ENCODE results near the gene ACOX3.

ACOX3 gene

DNA sequence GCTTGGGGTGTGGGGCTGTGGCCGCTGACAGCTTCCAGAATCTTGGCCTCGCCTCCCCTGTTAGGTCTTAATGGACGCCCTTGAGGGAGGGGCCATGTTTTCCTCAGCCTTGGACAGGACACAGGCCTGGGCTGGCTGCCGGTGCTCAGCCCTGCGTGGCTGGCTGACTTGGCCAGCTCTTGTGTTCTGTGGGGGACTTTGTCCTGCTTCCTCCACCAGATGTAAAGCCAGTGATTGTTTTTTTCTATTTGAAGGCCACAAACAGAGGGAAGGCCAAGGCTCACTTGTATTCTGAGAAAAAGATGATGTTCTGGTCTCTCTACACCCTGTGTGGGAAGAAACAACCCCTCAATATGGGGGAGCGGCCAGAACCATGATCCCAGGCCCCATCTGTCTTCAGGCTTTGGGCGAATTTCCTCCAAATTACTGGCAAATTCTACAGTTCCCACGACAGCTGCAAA is 99.7 kb downstream of the ACOX3 start:
- no peak for DNase-seq (ENCODE audit: low read depth, low spot score)

GRCh38 chr4:8338351-8338961 is 102.1 kb downstream of the ACOX3 start:
- DNase-seq (ENCODE audit: low read depth, low spot score), result no peak

DNA sequence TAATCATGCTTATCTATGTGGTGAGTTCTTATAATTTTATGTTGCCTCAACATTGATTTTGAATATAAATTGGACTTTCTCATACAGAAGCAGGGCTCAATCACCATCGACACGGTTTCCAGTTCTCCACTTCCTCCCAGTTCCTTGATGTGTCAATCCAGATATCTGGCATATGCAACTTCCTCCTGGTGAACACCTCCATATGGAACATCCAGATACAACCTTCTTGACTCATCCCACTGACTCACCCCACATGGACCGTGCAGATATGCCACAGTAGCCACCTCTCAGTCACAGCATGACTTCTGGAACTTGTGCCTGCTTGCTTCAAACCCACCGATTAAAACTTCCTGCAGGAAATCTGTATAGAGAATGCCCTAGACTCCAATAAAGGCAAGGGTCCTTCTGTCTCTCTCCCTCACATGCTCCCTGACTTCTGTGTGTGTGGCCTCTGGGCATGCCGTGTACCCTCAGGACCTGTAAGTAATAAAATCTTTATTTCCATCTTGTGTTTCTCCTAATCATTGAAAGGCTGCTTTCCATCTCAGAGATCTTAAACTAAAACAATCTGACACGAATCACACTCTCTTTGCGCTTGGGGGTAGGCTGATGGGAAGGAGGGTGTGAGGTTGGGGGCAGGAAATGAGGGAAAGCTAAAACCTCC is 104.0 kb downstream of the ACOX3 start:
- DNase-seq (ENCODE audit: low read depth, low spot score), result no peak

DNA sequence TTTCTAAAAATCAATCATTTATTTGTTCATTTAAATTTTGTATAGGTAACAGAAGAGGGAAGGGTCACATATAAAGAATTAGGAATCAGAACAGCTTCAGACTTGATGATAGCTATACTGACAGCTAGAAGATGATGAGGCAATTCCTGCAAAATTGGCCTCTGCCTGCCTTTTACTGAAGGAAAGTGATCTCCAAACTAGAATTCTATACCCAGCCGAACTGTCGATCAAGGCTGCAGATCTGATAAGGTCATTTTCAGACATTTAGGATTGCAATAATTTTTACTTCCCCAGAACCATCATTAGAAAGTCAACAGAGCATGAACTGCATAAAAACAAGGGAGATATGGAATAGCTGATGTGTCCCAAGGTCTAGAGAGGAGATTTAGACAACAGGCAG is 104.7 kb downstream of the ACOX3 start:
- DNase-seq (ENCODE audit: low read depth, low spot score), result no peak

DNA sequence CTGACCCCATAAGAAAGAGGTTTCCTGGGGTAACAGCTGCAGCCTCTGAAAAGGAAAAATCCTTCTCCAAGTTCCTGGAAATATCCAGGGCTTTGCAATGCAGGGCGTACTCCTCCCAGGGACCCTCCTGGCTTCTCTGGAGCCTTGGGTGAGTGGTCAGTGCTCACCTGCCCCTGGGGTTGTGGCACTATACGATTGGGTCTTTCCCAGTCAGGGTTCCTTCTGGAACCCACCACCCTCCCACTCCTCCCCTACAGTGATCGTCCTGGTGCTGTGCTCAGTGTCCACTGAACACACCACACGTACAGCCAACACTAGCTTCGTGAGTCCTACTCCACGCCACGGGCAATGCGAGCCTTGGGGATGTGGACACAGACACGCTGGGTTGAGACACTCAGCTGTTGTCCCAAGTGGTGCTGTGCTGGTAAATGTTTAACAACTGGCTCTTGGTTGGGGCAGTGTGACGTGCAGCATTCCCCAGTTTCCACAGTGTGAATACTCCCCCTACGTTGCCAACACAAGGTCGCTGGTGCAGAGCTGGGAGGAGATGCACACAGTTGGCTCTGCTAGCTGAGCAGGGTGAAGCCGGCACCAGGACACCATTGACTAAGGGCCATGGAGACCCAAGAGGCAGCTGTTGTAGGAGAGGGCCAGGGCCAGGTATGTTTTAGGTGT is 105.6 kb downstream of the ACOX3 start:
- no peak for DNase-seq (ENCODE audit: low read depth, low spot score)

GRCh38 chr4:8333726-8334460 is 106.6 kb downstream of the ACOX3 start:
- no peak for DNase-seq (ENCODE audit: low read depth, low spot score)

DNA sequence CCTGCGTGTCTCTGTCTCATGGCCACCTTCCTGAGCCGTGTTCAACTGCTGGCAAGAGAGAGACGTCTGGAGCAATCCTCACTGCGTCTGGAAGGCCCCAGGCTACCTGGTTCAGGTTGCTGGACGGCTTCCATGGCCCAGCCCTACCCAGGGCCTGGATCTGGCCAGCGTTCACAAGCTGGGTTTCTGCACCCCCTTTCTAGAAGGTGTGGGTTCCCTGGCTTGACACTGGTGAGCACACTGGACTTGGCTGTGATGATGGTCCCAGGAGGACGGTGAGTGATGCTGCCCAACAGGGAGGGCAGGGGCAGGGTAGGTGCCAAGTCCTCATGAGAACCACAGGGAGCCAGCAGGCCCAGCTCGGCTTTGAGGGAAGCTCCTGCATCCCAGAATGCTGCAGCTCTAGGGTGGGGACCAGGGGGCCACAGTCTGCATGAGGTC is 107.6 kb downstream of the ACOX3 start:
- no peak for DNase-seq (ENCODE audit: low read depth, low spot score)

DNA sequence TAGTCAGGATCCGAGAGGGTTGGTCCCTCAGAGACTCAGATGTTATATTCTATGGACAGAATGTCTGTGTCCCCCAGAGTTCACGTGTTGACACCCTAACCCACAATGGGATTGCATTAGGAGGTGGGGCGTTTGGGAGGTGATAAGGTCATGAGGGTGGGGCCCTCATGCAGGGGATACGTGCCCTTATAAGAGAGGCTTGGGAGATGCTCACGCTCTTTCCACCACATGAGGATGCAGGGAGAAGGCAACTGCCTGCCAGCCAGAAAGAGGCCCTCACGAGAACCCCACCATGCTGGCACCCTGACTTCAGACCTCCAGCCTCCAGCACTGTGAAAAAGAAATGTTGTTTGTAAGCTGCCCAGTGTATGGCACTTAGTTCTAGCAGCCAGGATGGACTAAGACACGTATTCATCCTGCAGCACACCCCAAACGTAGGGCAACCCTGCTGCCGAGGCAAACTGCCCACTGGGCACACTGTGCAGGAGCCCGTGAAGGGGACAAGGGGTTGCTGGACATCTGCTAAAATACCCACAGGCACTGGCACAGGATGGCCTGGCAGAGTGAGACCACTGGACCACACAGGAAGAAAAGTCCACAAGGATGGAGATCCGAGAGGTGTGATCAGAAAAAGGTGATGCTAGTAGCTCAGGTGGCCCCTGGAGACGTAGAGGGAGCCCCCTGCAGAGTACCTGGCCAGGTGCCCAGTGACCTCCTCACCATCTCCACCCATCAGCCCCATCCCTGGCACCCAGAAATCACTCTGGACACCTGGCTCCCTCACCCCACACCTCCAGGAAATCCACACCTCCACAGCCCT is 108.3 kb downstream of the ACOX3 start:
- DNase-seq (ENCODE audit: low read depth, low spot score), result no peak

- no peak for DNase-seq (ENCODE audit: low read depth, low spot score)
Measured at GRCh38 chr4:8331575-8331955, 109.0 kb downstream of the ACOX3 start.

DNA sequence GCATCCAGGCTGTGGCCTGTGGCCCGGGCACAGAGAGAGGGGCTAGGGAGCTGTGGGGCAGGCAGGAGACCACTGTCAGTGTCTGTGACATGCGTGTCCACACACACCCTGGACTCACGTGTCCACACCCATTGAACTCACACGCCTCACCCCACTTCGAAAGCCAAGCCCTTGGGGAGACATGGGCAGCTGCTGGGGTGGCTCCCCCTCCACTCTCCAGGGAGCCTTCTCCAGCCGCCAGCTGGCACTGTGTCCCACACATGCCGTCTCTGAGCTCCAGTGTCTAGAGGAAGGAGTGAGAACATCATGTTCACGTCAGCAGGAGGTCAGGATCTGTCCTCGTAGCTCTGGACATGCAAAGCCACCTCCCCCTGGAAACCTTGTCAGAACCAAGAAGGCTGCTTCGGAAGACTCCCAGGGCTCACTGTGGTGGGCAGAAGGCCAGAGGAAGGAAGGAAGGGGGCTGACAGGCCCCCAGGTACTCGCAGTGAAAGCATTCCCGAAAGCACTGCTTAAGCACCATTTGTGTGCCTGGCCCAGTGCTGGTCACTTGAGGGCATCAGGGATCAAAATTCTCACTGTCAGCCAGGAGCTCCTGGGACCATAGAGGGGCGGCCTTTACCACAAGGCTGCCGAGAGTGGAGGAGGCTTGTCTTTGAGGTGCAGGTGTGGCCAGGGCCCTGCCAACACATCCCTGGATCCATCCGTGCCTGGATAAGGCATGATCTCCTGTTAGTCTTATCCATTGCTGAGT is 109.5 kb downstream of the ACOX3 start:
- DNase-seq (ENCODE audit: low read depth, low spot score), result no peak

DNA sequence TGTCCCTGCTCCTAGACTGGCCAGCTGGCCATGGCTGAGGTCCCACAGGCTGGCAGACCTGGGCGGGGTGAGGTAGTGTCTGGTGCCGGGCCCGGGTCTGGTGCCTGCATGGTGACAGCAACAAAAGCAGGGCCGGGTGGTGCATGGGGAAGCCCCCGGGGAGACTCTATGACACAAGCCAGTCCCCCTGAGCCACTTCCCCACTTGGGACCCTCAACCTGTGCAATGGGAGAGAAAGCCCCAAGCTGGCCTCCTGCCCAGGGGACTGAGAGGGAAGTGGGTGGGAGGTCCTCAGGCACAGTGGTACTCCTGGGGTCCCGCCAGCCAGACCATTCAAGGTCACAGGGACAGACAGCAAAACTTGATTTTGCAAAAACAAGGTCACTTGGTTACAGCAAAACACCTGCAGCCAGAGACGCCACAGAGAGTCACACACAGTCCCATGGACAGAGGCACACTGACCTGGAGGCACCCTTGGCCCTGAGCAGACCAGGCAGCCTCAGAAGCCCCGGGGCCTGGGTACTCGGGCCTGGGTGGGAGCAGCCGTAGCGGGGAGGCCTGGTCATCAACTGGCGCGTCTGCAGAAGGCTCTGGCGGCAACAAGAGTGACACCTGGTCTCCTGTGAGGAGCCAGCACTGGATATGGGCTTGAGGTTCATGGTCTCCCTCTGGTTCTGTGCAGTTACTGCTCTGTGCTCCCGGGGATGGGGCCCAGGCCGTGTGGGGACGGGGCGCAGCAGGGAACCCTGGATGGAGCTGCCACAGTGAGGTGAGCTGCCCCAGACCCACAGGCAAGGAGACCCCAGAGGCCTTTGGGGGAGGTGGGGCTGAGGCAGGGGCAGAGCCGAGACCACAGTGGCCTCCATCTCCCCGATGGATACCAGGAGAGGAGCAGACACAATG is 110.4 kb downstream of the ACOX3 start:
- no peak for DNase-seq (ENCODE audit: low read depth, low spot score)

DNA sequence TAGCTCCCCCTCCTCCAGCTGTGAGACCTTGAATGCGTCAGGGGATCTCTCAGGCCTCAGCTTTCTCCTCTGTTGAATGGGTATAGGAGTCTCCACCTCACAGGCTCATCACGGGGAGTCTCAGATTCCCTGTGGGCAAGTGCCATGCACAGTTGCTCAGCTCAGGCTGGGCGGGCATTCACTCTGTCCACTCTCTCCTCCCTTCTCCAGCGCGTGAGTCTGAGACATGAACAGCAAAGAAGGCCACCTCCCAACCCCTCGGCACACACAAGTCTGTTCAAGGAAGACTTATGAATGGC is 111.0 kb downstream of the ACOX3 start:
- no peak for DNase-seq (ENCODE audit: low read depth, low spot score)

DNA sequence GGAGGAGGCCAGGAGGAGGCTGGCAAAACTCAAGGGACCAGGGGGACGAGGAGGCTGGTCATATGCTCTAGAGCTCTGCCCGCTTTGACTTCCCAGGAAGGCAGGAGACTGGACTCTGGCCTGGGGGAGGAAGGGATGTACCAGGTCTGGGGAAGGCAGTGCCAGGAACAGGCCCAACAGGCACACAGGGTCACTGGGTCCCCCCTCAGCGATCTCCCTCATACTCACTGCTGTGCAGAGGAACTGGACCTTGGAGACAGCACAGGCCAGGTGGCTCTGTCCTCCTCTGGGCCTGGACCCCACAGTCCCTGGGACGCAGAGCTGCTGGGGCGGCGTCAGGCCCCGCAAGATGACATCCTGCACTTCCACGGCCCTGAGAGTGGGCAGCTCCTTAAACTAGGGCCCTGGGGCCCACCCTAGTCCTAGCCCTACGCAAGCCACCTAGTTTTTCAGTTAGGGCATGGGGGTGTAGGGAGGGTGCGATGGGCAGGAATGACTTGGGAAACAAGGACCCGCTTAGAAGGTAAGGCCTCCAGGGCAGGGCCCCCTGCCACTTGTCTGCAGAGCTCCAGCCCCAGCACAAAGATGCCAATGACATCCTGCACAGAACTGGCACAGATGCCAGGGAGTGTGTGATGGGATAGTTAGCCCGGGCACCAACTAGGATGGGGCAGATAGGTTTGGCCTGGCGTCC is 111.5 kb downstream of the ACOX3 start:
- DNase-seq (ENCODE audit: low read depth, low spot score), result no peak

GRCh38 chr4:8328456-8328855 is 112.1 kb downstream of the ACOX3 start:
- no peak for DNase-seq (ENCODE audit: low read depth, low spot score)

DNA sequence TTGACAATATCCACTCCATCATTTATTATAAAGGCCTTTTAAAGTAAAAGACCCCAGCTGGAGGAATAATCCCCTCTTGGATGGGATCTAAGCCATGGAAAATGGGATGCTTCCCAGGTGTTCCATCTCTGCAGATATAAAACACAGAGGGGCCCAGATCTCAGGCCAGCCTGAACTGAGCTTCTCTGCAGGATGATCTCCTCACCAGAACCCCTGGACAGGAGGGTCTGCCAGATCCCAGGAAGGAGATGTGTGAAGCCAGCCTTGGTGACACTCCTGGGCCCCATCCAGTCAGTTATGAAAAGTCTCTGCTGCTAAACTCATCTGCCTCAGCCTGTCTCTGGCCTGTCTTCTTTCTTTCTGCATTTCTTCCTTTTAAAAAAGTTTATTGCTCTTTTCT is 114.3 kb downstream of the ACOX3 start:
- no peak for DNase-seq (ENCODE audit: low read depth, low spot score)

DNA sequence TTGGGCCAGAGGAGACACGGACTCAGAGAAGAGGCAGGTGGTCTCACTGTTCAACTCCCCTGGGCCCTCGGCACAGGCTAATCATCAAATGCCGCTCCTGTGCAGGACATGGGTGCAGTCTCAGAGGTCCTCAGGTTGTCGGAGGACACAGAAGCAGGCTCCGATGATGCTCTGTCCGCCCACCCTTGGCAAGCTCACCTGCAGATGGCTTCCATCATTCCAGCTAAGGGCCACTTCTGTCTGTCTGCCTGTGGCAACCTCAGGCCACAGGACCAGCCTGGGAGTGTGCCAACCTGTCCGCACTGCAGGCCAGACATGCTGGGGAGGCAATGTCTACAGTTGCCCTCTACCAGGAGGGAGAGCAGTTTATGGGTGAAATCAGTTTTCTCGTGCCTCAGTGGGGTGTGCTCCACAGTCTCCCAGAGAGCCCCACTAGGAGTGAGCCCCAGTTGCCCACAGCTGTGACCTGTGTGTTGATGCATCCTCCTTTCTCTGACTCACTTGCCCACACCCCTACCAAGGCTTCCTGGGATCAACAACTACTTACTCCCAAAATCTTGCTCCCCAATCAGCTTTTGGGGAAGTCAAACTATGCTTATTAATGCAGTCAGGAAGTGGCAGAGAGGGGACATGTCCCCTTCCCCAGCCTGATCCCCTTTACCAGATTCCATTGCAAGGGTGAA is 115.1 kb downstream of the ACOX3 start:
- DNase-seq (ENCODE audit: low read depth, low spot score), result no peak

GRCh38 chr4:8324640-8325239 is 115.8 kb downstream of the ACOX3 start:
- no peak for DNase-seq (ENCODE audit: low read depth, low spot score)

GRCh38 chr4:8323947-8324555 is 116.5 kb downstream of the ACOX3 start:
- DNase-seq (ENCODE audit: low read depth, low spot score), result no peak

Data from iPS DF 19.7 (cell line).